NCI-H524 treated with DMSO at 0.1 percent for 48 hours (cell line): ENCODE measurements around the gene LRRC3.

ENCODE experiments used
- DNase-seq: peaks from one replicate; lab custom pipeline; 2025; lab: John Stamatoyannopoulos, UW

LRRC3 gene

GRCh38 chr21:44511219-44511937, 56.1 kb downstream of the LRRC3 start:
- no peak for DNase-seq
